CD14-positive monocyte (primary cell): ENCODE data around the gene NOS1. TPM values are rescaled to one million over a fixed set of nuclear protein-coding genes. Genes with fewer than 3 reads are reported as not detected.

Experiments used
- DNase-seq, 3 donors: peaks; one replicate each; pipeline ENCODE4 v3.0.0-alpha.2; 2011 to 2022
- H2AFZ ChIP-seq: 2 replicates; pipeline ENCODE4 v1.6.0; 2012; ENCODE audit warnings: mild to moderate bottlenecking, low read depth, low read length, inconsistent platforms; ENCODE audit not compliant: insufficient read depth, poor library complexity, severe bottlenecking
- H3K27ac ChIP-seq, 2 donors: 1 replicate in 1 of 2; 2 replicates in 1 of 2; pipeline ENCODE4 v1.5.1; 2012 to 2013; ENCODE audit warnings: low read length in 2 of 2, control low read depth in 1 of 2, inconsistent platforms in 1 of 2, low read depth in 1 of 2, mild to moderate bottlenecking in 1 of 2
- H3K27me3 ChIP-seq, 2 donors: one replicate each; pipeline versions ENCODE4 v1.6.0 to v1.6.1; 2011 to 2013; ENCODE audit warnings: low read length in 2 of 2; ENCODE audit not compliant: control insufficient read depth in 2 of 2, insufficient read depth in 2 of 2
- H3K36me3 ChIP-seq, 2 donors: replicated peaks in 1 of 2; 1 replicate in 1 of 2; 2 replicates in 1 of 2; pipeline versions ENCODE4 v1.5.1 to v1.6.1; 2012 to 2013; ENCODE audit warnings: low read length in 2 of 2, control low read depth in 1 of 2, inconsistent platforms in 1 of 2, mild to moderate bottlenecking in 1 of 2; ENCODE audit not compliant: insufficient read depth in 2 of 2, control insufficient read depth in 1 of 2
- H3K4me1 ChIP-seq, 2 donors: 1 replicate in 1 of 2; 2 replicates in 1 of 2; pipeline versions ENCODE4 v1.5.1 to v1.6.1; 2012 to 2013; ENCODE audit warnings: low read length in 2 of 2, control low read depth in 1 of 2, inconsistent platforms in 1 of 2, mild to moderate bottlenecking in 1 of 2, moderate library complexity in 1 of 2; ENCODE audit not compliant: insufficient read depth in 2 of 2, control insufficient read depth in 1 of 2
- H3K4me2 ChIP-seq: replicated peaks from 2 replicates; pipeline ENCODE3; 2012; ENCODE audit warnings: low read length, moderate library complexity, mild to moderate bottlenecking; ENCODE audit not compliant: poor library complexity, severe bottlenecking; ENCODE audit errors: extremely low read depth
- H3K4me3 ChIP-seq, 3 experiments: fragments of 200-600 bp in 1 of 3; sonication (generic) in 1 of 3; replicated peaks in 1 of 3; 1 replicate in 2 of 3; 2 replicates in 1 of 3; pipeline ENCODE4 v1.5.1; 2011 to 2013; ENCODE audit warnings: low read length in 3 of 3, mild to moderate bottlenecking in 3 of 3, control low read depth in 2 of 3, low read depth in 2 of 3, inconsistent platforms in 1 of 3, moderate library complexity in 1 of 3
- H3K79me2 ChIP-seq: 2 replicates; pipeline ENCODE4 v1.6.0; 2012; ENCODE audit warnings: mild to moderate bottlenecking, control low read depth, inconsistent platforms, low read length, moderate library complexity; ENCODE audit not compliant: insufficient read depth
- H3K9ac ChIP-seq: 2 replicates; pipeline ENCODE4 v1.6.0; 2017; ENCODE audit warnings: low read length, mild to moderate bottlenecking; ENCODE audit not compliant: insufficient read depth, poor library complexity, severe bottlenecking
- H3K9me3 ChIP-seq, 2 donors: replicated peaks in 1 of 2; 1 replicate in 1 of 2; 2 replicates in 1 of 2; pipeline versions ENCODE4 v1.5.1 to v1.6.1; 2012 to 2013; ENCODE audit warnings: low read length in 2 of 2, control low read depth in 1 of 2; ENCODE audit not compliant: control insufficient read depth in 1 of 2, insufficient read depth in 1 of 2
- H4K20me1 ChIP-seq: 2 replicates; pipeline ENCODE4 v1.6.0; 2012; ENCODE audit warnings: mild to moderate bottlenecking, low read length, control low read depth, moderate library complexity; ENCODE audit not compliant: insufficient read depth
- H3K27ac Mint-ChIP-seq, 7 donors: one replicate each; pipeline ENCODE4 v1.8.0; 2020; ENCODE audit warnings: mild to moderate bottlenecking in 7 of 7, mixed read lengths in 7 of 7, moderate library complexity in 6 of 7, inconsistent platforms in 2 of 7
- H3K27me3 Mint-ChIP-seq, 3 donors: one replicate each; pipeline ENCODE4 v1.8.0; 2021 to 2022; ENCODE audit warnings: low read depth in 3 of 3, mild to moderate bottlenecking in 3 of 3, mixed read lengths in 3 of 3, moderate library complexity in 3 of 3, inconsistent platforms in 1 of 3
- H3K36me3 Mint-ChIP-seq, 2 donors: one replicate each; pipeline ENCODE4 v1.8.0; 2020; ENCODE audit warnings: mixed read lengths in 2 of 2, inconsistent platforms in 1 of 2, mild to moderate bottlenecking in 1 of 2
- H3K4me1 Mint-ChIP-seq: one replicate; pipeline ENCODE4 v1.8.0; 2020; ENCODE audit warnings: mild to moderate bottlenecking, mixed read lengths
- H3K4me3 Mint-ChIP-seq, 2 donors: one replicate each; pipeline ENCODE4 v1.8.0; 2020; ENCODE audit warnings: mild to moderate bottlenecking in 2 of 2, mixed read lengths in 2 of 2, moderate library complexity in 1 of 2
- H3K9me3 Mint-ChIP-seq, 7 donors: one replicate each; pipeline ENCODE4 v1.8.0; 2020 to 2022; ENCODE audit warnings: mixed read lengths in 7 of 7, mild to moderate bottlenecking in 6 of 7, moderate library complexity in 6 of 7, inconsistent platforms in 2 of 7
- CTCF ChIP-seq: fragments of 200-600 bp; IDR thresholded peaks from one replicate; pipeline ENCODE4 v1.8.0; 2022; ENCODE audit warnings: antibody characterized with exemption, mild to moderate bottlenecking
- WGBS: methylation state at CpG from one replicate; pipeline ENCODE4 v1.1.5; 2013; ENCODE audit warnings: missing lambda C conversion rate; ENCODE audit not compliant: insufficient coverage; 5-methylcytosine and 5-hydroxymethylcytosine counted together
- intact Hi-C, 2 donors: fragments of 100-400 bp; cut with micrococcal nuclease; formaldehyde crosslinking; loops; one replicate each; pipeline versions ENCODE4 v1.15.0 to v1.15.1; 2023
- polyA plus RNA-seq, 3 donors: library from polyadenylated mRNA; depleted of rRNA in 1 of 3; unstranded in 2 of 3; stranded (reverse) in 1 of 3; fragments of 300-500 nt in 2 of 3; fragments of >200 nt in 1 of 3; fragmentation: Illumina TruSeq in 2 of 3; gene quantifications; 1 replicate in 2 of 3; 2 replicates in 1 of 3; pipeline ENCODE4 v1.2.3, GENCODE V29; 2012 to 2021

NOS1 gene
- polyA plus RNA-seq, 3 donors: not detected

DNA sequence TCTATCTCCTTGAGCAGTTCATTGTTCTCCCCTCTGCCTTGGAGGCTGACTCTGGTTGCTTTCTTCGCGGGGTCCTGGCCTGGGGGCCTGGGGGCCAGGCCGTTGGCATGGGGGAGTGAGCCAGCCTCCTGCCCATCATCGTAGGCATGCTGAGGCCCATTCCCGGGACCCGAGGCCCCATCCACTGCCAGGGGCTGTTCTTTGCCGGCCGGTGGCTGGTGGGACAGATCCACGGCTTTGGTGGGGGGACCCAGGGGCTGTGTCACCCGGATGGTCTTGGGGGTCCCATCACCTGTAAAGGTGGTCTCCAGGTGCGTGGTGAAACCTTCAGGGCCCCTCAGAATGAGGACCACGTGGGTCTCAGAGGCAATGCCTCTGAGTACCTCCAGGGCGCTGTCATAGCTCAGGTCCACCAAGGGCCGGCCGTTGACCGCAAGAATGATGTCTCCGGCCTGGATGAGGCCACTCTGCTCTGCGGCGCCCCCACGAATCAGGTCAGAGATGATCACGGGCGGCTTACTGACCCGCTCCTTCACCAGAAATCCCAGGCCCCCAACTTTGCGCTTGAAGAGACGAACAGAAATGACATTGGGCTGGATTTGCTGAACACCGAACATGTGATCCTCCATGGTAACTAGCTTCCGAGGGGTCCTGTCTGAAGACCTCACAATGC lies 30.8 kb downstream of the NOS1 start:
- no peak for DNase-seq
- Histone ChIP-seq H2AFZ (no peak overlapping the region), H3K4me3 (no peak overlapping the region), H3K36me3 (no peaks in the 10 kb centered on the region), H3K9ac (no peak overlapping the region), H3K27ac (no peak overlapping the region), H3K4me2 (no peak overlapping the region), H3K9me3 (no peaks in the 10 kb centered on the region), H3K79me2 (no peaks in the 10 kb centered on the region), H3K27me3 (no peaks in the 10 kb centered on the region), H4K20me1 (no peaks in the 10 kb centered on the region), H3K4me1 (peaks cover 10 to 14% of the 10 kb centered on the region in 2 donors)
- peaks cover 21% of the 10 kb centered on the region for H3K4me1 Mint-ChIP-seq
- no peak overlapping the region for H3K4me3 Mint-ChIP-seq
- H3K36me3 Mint-ChIP-seq: no peaks in the 10 kb centered on the region
- intact Hi-C loops: no loop called here
- H3K9me3 Mint-ChIP-seq: peaks cover 0 to 3% (median 0%) of the 10 kb centered on the region in 7 donors
- TF ChIP-seq CTCF: no peak
- 92% methylated on average over 27 of the region's 27 CpGs for WGBS
- H3K27ac Mint-ChIP-seq: no peak overlapping the region
- H3K27me3 Mint-ChIP-seq: peaks cover 8 to 12% (median 10%) of the 10 kb centered on the region in 3 donors

GRCh38 chr12:117329756-117330155 lies 31.7 kb downstream of the NOS1 start:
- WGBS: 72% methylated on average over 4 of the region's 8 CpGs
- H3K9me3 ChIP-seq: no peaks in the 10 kb centered on the region
- H3K36me3 ChIP-seq: no peaks in the 10 kb centered on the region
- no peaks in the 10 kb centered on the region for H3K36me3 Mint-ChIP-seq
- no peak overlapping the region for H3K9ac ChIP-seq
- intact Hi-C loops: no loop called here
- H3K27me3 Mint-ChIP-seq: peaks cover 5 to 12% (median 8%) of the 10 kb centered on the region in 3 donors
- H4K20me1 ChIP-seq: no peaks in the 10 kb centered on the region
- no peak overlapping the region for H3K4me3 Mint-ChIP-seq
- no peak overlapping the region for H3K27ac Mint-ChIP-seq
- DNase-seq: no peak
- no peak overlapping the region for H3K4me2 ChIP-seq
- no peak overlapping the region for H3K4me3 ChIP-seq
- no peaks in the 10 kb centered on the region for H3K27me3 ChIP-seq
- peaks cover 10 to 11% of the 10 kb centered on the region in 2 donors for H3K4me1 ChIP-seq
- TF ChIP-seq CTCF: no peak
- no peak overlapping the region for H2AFZ ChIP-seq
- no peak overlapping the region for H3K27ac ChIP-seq
- H3K9me3 Mint-ChIP-seq: peaks cover 0 to 3% (median 0%) of the 10 kb centered on the region in 7 donors
- H3K79me2 ChIP-seq: no peaks in the 10 kb centered on the region
- H3K4me1 Mint-ChIP-seq: peaks cover 16% of the 10 kb centered on the region
